GM21737 (cell line): ENCODE results near the gene TMEM174.

Experiments
- ATAC-seq: cut with Tn5 transposase; IDR thresholded peaks from one replicate; pipeline ENCODE4 v1.9.1; 2021; ENCODE audit warnings: mild to moderate bottlenecking, moderate library complexity; ENCODE audit not compliant: unreplicated experiment

The TMEM174 gene

GRCh38 chr5:73152411-73153388, 20.3 kb upstream of the TMEM174 start:
- ATAC-seq: no peak

- no peak for ATAC-seq
These were observed 19.5 kb upstream of the TMEM174 start for GRCh38 chr5:73153513-73153912.

GRCh38 chr5:73154208-73155006, 18.6 kb upstream of the TMEM174 start:
- ATAC-seq: no peak

GRCh38 chr5:73155271-73156222, 17.4 kb upstream of the TMEM174 start:
- no peak for ATAC-seq

DNA sequence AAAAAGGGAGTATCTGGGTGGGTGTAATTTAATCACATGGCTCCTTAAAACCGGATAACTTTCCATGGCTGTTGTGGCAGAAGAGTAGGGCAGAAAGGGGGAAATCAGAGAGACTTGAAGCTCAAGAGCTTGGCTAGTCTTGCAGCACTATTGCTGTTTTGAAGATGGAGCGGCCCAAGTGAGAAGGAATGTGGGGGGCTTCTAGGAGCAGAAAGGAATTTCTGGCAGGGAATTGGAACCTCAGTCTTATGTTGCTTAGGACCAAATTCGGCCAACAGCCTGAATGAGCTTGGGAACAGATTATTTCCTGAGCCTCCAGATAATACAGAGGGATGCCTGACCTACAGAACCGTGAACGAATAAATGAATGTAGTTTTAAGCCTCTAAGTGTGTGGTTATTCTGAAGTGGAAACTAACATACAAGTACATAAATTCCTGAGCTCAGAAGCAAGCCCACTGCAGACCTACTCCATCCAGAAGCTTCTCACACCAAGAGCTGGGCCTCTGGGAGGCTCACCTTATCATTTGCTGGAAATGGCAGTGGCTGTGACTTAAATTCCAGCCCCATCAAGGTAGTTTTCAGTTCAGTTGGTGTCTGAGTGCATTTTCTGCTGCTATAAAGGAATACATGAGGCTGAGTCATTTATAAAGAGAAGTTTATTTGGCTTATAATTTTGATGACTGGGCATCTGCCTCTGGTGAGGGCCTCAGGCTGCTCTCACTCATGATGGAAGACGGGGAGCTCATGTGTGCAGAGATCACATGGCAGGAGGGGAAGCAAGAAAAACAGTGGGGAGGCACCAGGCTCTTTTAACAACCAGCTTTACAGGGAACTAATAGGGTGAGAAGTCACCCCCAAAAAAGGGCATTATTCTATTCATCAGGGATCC, 15.3 kb upstream of the TMEM174 start:
- no peak for ATAC-seq

- ATAC-seq: no peak
These were observed 14.7 kb upstream of the TMEM174 start for GRCh38 chr5:73158313-73158712.

DNA sequence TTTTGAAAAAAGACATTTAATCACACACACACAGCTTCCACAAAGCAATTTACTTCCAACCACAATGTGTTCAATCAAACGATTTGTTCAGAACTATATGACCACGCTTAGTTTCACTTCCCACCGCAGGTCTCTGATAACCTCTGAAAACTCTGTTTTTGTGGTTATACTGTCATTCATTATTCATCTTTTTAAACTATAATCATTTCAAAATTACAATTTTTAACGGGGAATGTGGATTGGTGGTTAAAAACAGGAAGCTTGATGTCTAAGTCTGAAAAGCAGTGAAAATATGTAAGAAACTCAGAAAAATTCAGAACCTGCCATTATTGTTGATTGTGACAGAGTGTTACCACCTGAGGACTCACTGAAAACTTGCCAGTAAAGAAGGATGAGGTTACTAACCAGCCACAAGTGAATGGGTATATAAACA, 12.7 kb upstream of the TMEM174 start:
- peak; percentile 72 for ATAC-seq

- ATAC-seq: no peak
These were observed 2.5 kb upstream of the TMEM174 start for GRCh38 chr5:73170522-73170921.

- ATAC-seq: no peak
These were observed 1.5 kb upstream of the TMEM174 start for GRCh38 chr5:73171495-73171894.

DNA sequence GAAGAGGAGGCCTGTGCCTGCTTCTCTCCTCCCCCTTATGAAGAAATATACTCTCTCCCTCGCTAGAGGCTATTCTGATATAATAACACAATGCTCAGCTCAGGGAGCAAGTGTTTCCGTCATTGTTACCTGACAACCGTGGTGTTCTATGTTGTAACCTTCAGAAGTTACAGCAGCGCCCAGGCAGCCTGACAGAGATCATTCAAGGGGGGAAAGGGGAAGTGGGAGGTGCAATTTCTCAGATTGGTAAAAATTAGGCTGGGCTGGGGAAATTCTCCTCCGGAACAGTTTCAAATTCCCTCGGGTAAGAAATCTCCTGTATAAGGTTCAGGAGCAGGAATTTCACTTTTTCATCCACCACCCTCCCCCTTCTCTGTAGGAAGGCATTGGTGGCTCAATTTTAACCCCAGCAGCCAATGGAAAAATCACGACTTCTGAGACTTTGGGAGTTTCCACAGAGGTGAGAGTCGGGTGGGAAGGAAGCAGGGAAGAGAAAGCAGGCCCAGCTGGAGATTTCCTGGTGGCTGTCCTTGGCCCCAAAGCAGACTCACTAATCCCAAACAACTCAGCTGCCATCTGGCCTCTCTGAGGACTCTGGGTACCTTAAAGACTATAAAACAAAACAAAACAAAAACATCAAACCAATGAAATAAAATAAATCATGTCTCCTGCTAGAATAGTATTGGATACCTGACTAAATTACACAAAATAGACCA, 1.3 kb downstream of the TMEM174 start:
- no peak for ATAC-seq

DNA sequence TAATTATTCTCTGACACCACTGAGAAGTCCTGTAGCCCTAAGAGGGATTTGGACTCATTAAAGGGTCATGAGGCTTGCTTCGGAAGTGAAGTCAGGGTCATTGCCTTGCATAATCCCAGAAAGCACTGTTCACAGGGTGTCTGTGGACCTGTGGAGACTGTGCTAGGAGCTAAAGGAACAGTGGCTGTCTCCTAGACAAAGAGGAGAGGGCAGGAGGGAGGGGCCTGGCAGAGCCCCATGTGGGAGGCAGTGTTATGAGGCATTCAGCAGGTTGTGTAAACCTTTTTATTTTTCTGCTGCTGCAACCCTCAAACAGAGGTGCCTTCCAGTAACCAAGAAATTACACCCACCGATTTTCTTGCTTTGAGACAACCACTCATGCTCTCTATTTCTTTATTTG, 3.3 kb downstream of the TMEM174 start:
- no peak for ATAC-seq

- no peak for ATAC-seq
These were observed 5.3 kb downstream of the TMEM174 start for GRCh38 chr5:73178265-73178664.

DNA sequence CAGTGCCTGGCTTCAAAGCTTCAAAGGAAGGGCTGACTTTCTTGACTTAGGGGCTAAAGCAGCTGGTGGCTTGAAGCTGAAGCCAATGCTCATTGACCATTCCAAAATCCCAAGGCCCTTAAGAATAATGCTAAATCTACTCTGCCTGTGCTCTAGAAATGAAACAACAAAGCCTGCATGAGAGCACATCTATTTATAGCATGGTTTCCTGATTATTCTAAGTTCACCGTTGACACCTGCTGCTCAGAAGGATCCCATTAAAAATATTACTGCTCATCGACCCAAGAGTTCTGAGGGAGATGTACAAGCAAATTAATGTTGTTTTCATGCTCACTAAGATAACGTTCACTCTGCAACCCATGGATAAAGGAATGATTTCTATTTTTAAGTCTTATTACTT, 6.7 kb downstream of the TMEM174 start:
- no peak for ATAC-seq

DNA sequence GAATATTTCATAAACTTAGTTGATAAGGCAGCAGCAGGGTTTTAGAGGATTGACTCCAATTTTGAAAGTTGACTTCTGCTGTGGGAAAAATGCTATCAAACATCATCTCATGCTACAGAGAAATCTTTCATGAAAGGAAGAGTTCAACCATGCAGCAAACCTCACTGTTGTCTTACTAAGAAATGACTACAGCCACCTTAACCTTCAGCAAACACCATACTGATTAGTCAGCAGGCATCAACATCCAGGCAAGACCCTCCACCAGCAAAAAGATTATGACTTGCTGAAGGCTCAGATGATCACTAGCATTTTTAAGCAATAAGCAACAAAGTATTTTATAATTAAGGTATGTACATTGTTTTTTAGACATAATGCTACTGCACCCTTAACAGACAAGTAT, 7.6 kb downstream of the TMEM174 start:
- no peak for ATAC-seq

DNA sequence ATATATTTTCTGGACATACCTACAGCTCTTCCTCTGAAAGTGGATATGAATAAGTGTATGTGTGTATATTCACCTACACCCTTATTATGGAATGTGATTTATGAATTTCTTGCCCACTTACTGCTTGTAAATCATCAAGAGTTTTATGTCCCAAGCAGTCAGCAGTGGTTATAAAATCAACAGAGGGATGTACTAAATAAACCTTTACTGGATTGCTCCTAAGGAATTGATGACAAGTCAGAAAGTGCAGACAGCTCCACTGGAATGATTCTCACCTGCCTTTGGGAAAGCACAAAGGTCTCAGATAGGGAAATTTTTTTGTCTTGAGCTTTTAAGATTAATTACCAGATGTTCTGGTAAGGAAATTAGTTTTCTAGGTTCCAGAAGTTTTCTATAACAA, 9.3 kb downstream of the TMEM174 start:
- no peak for ATAC-seq

DNA sequence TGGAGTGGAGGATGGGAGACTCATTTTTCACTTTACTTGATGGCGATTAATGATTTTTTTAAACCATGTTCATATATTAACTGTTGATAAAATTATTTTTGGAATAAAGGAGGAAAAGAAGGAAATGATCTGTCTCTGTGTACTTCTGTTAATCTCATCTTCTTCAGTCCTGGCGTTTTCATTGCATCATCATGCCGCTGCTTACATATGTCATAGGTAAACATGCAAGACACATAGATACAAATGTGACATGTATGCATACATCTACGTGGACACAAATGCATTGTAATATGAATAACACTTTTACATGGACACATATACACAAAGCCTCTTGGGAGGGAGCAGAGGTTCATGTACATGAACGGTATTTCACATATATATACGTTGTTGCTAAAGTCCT, 10.0 kb downstream of the TMEM174 start:
- ATAC-seq: no peak

DNA sequence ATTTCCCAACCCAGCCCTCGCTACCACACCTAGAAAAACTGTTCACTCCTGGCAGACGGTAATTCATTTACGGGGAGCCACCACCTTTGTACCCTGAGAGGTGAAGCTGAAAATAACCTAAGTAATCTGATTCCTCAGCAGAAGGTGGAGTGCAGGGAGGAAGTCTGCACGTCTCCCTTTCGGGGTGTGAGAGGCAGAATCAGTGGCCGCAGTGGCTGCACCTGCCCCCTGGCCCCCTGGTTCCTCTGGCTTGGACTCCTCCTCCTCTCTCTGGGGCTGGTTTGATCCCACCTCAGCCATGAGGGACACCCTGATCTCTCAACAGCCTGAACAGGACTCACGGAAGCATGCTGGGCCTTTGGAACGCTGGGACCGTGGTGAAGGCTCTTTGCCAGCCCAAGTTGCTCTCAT, 10.5 kb downstream of the TMEM174 start:
- ATAC-seq: no peak

DNA sequence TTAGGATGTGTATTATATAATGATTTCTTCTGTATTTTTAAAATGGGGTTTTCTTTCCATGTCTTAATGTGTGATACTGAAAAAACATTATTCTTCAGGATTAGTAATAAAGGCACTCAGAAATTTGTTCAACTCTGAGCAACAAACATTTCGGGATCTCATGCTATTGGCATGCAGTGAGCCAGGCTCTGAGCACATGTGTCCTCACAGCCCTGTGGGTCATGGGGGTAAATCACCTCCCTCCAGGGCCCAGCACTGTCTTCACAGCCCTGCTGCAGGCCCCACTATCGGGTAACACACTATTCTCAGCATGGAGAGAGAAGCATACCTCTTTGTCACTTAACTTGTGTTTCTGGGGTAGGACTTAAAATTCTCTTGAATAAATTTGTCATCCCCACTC, 14.0 kb downstream of the TMEM174 start:
- no peak for ATAC-seq
